ENCODE data around the gene TMSB10. TPM values are rescaled to one million over a fixed set of nuclear protein-coding genes. Genes with fewer than 3 reads are reported as not detected.
A peak's percentile ranks its signal among the peaks of the same experiment; 100 is the strongest.

Gene TMSB10
- total and polyA plus RNA-seq, 7 experiments from 2014 or later, result 1,492 to 8,256 (median 1,692) TPM

- CTCF ChIA-PET, result interaction anchor here (1.1 to 2.5 kb wide), 7 partner anchors 10 to 333 kb away, joined by 3 to 16 read pairs (median 6); no protein-coding TSS in a partner anchor
These were observed 46.5 kb upstream of the TMSB10 start for GRCh38 chr2:84858937-84859336.

DNA sequence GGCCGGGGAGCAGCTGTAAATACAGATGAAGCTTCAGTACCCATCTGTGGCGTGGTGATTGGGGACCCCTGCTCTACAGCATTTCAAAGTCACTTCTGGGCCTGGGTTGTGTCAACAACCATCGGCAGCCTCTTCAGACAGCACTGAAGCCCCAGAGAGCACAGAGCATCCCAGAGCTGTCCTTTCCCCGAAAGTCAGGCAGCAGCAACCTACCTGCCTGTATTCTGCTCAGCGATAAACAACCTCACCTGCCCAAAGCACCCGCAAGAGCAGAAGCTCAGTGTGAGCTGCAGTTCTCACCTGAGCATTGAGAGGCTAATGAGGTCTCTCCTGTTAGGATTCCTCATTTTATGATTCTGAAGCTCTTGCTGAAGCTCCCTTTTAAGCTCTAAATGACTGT is 43.9 kb upstream of the TMSB10 start:
- peak overlapping the region; percentile 73 for H3K27ac ChIP-seq (ENCODE audit: low read depth, low read length)

More at GRCh38 chr2:84858937-84859336, 46.5 kb upstream of the TMSB10 start:
- Mint-ChIP-seq H3K36me3 (peaks cover 8 to 61% (median 48%) of the 10 kb centered on the region in 5 donors), H3K9me3 (peaks cover 0 to 8% (median 1%) of the 10 kb centered on the region in 11 donors), H3K27ac (peak overlapping the region; percentile 71 to 99 (median 96)), H3K4me1 (peaks cover 73 to 100% (median 96%) of the 10 kb centered on the region in 7 donors), H3K4me3 (peak overlapping the region; percentile 73 to 89 (median 86)), H3K27me3 (no peaks in the 10 kb centered on the region)
- ATAC-seq, result no peak
- POLR2A ChIA-PET, result interaction anchor here (0.6 to 12.0 kb wide), 7 partner anchors 12 to 209 kb away, joined by 3 to 261 read pairs (median 6); no protein-coding TSS in a partner anchor
- H3K4me1 ChIP-seq (ENCODE audit: control insufficient read depth in 2 of 2, insufficient read depth in 2 of 2, low read length in 2 of 2), result peaks cover 48 to 93% of the 10 kb centered on the region in 2 donors
- H3K4me3 ChIP-seq (ENCODE audit: low read length), result peak overlapping the region; percentile 29
- no peaks in the 10 kb centered on the region for H3K9me3 ChIP-seq (ENCODE audit: control insufficient read depth in 2 of 3, low read length in 3 of 3)
- intact Hi-C loops (cut with micrococcal nuclease), result loop anchor here in 1 of 2 donors (5.0 kb wide), 1 partner anchor 42 kb away; no protein-coding TSS in a partner anchor
- DNase-seq, result peak in 1 of 9 donors; percentile 12
- no peaks in the 10 kb centered on the region for H3K27me3 ChIP-seq (ENCODE audit: control insufficient read depth in 2 of 2, insufficient read depth in 2 of 2, low read length in 2 of 2)
- H3K27ac ChIP-seq (ENCODE audit: low read depth, low read length), result peak overlapping the region; percentile 72
- no peaks in the 10 kb centered on the region for H3K36me3 ChIP-seq (ENCODE audit: control insufficient read depth in 2 of 3, insufficient read depth in 3 of 3, low read length in 3 of 3)

DNA sequence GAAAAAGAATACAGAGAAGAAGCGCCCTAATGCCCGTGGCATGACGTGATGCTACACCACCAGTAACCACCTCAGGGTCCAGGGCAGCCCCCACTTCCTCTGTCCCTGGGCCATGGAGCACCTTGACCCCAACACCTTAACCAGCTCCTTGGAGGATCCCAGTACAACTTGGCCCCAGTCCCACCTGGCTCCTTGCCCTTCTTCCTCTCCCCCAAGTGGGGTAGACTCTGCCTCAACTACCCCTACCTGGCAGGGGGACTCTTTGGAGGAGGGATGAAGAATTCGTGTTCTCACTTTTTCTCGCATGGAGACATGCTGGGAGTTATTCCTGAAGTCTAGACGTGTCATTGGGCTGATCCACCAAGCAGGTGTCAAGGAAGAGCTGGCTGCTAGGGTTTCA is 43.5 kb upstream of the TMSB10 start:
- Mint-ChIP-seq H3K9me3 (peaks cover 0 to 5% (median 0%) of the 10 kb centered on the region in 11 donors), H3K27me3 (no peaks in the 10 kb centered on the region), H3K4me1 (peaks cover 73 to 100% (median 96%) of the 10 kb centered on the region in 7 donors), H3K27ac (peak overlapping the region; percentile 54 to 99 (median 97)), H3K4me3 (peak overlapping the region; percentile 33 to 89 (median 81)), H3K36me3 (peaks cover 4 to 44% (median 40%) of the 10 kb centered on the region in 5 donors)
- ChIA-PET CTCF (interaction anchor here (0.6 to 4.2 kb wide), 15 partner anchors 12 to 371 kb away, joined by 3 to 22 read pairs (median 5); no protein-coding TSS in a partner anchor), POLR2A (interaction anchor here (0.6 to 12.0 kb wide), 22 partner anchors 10 to 364 kb away, joined by 3 to 261 read pairs (median 4); partner anchors contain the start of genes TMSB10 and TRABD2A)
- Histone ChIP-seq H3K4me1 (ENCODE audit: control insufficient read depth in 2 of 2, insufficient read depth in 2 of 2, low read length in 2 of 2) (peaks cover 39 to 93% of the 10 kb centered on the region in 2 donors), H3K27ac (ENCODE audit: low read depth, low read length) (peak overlapping the region; percentile 73), H3K9me3 (ENCODE audit: control insufficient read depth in 2 of 3, low read length in 3 of 3) (no peaks in the 10 kb centered on the region), H3K4me3 (ENCODE audit: low read length) (no peak overlapping the region), H3K27me3 (ENCODE audit: control insufficient read depth in 2 of 2, insufficient read depth in 2 of 2, low read length in 2 of 2) (no peaks in the 10 kb centered on the region), H3K36me3 (ENCODE audit: control insufficient read depth in 2 of 3, insufficient read depth in 3 of 3, low read length in 3 of 3) (peaks cover 0 to 7% (median 6%) of the 10 kb centered on the region in 3 experiments)
- ATAC-seq (no peak), DNase-seq (no peak)
- intact Hi-C loops (cut with micrococcal nuclease), result loop anchor here in 1 of 2 donors (5.0 kb wide), 1 partner anchor 150 kb away; no protein-coding TSS in a partner anchor

More for the DNA sequence above, 43.9 kb upstream of the TMSB10 start:
- Mint-ChIP-seq H3K4me3 (peak overlapping the region; percentile 22 to 89 (median 81)), H3K27me3 (no peaks in the 10 kb centered on the region), H3K4me1 (peaks cover 75 to 100% (median 96%) of the 10 kb centered on the region in 7 donors), H3K27ac (peak overlapping the region; percentile 54 to 99 (median 97)), H3K9me3 (peaks cover 0 to 5% (median 0%) of the 10 kb centered on the region in 11 donors), H3K36me3 (peaks cover 7 to 47% (median 43%) of the 10 kb centered on the region in 5 donors)
- ATAC-seq (peak; percentile 17), DNase-seq (peak in 1 of 9 donors; percentile 28)
- no peak overlapping the region for H3K4me3 ChIP-seq (ENCODE audit: low read length)
- peaks cover 0 to 7% (median 6%) of the 10 kb centered on the region in 3 experiments for H3K36me3 ChIP-seq (ENCODE audit: control insufficient read depth in 2 of 3, insufficient read depth in 3 of 3, low read length in 3 of 3)
- intact Hi-C loops (cut with micrococcal nuclease), result loop anchor here (1.0 to 5.0 kb wide), 3 partner anchors 15 to 151 kb away; no protein-coding TSS in a partner anchor
- POLR2A ChIA-PET, result interaction anchor here (0.7 to 12.0 kb wide), 21 partner anchors 11 to 363 kb away, joined by 3 to 261 read pairs (median 5); partner anchors contain the start of genes TMSB10 and TRABD2A
- no peaks in the 10 kb centered on the region for H3K9me3 ChIP-seq (ENCODE audit: control insufficient read depth in 2 of 3, low read length in 3 of 3)
- CTCF ChIA-PET, result interaction anchor here (0.7 to 4.2 kb wide), 10 partner anchors 11 to 370 kb away, joined by 3 to 22 read pairs (median 5); no protein-coding TSS in a partner anchor
- peaks cover 44 to 93% of the 10 kb centered on the region in 2 donors for H3K4me1 ChIP-seq (ENCODE audit: control insufficient read depth in 2 of 2, insufficient read depth in 2 of 2, low read length in 2 of 2)
- H3K27me3 ChIP-seq (ENCODE audit: control insufficient read depth in 2 of 2, insufficient read depth in 2 of 2, low read length in 2 of 2), result no peaks in the 10 kb centered on the region

DNA sequence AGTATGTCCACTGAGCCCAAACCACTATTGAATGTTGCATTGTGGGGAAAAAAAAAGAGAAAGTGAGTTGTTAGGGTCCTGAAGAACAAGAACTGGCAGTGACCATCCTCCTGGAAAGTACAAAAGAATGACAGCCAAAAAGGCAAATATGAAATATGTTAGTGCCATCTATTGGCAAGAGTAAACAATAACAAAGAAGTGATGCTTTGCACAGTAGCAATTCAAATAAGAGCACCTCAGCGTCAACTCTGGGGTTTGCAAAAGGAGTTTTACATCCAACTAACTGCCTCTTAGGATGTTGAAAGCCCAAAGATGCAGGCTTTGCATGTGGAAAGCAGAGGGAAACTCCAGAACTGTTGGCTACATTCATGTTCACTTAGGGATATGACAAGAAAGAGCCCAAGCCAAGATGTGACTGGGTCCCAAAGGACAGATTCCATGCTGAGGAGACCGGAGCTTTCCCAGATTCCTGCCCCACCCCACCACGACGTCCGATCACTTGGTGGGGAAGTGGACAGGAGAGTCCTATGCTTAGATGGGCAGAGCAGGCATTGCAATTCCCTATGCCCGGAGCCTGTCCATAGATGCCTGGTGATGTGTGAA is 40.2 kb upstream of the TMSB10 start:
- CTCF ChIA-PET, result interaction anchor here (0.6 to 4.2 kb wide), 13 partner anchors 13 to 368 kb away, joined by 3 to 20 read pairs (median 4); no protein-coding TSS in a partner anchor
- Mint-ChIP-seq H3K27ac (peak overlapping the region; percentile 70 to 99 (median 96)), H3K27me3 (no peaks in the 10 kb centered on the region), H3K4me1 (peaks cover 51 to 97% (median 91%) of the 10 kb centered on the region in 7 donors), H3K9me3 (peaks cover 0 to 9% (median 2%) of the 10 kb centered on the region in 11 donors), H3K4me3 (peak overlapping the region; percentile 32 to 89 (median 74)), H3K36me3 (peaks cover 5 to 46% (median 37%) of the 10 kb centered on the region in 5 donors)
- intact Hi-C loops (cut with micrococcal nuclease), result loop anchor here (1.0 to 5.0 kb wide), 12 partner anchors 16 to 370 kb away; partner anchors contain the start of genes DNAH6 (in 1 of the 2) and TRABD2A (in 1 of the 2)
- no peaks in the 10 kb centered on the region for H3K9me3 ChIP-seq (ENCODE audit: control insufficient read depth in 2 of 3, low read length in 3 of 3)
- DNase-seq (peak in 5 of 9 donors; percentile 43 to 67 (median 53)), ATAC-seq (peak; percentile 72)
- peaks cover 12 to 74% of the 10 kb centered on the region in 2 donors for H3K4me1 ChIP-seq (ENCODE audit: control insufficient read depth in 2 of 2, insufficient read depth in 2 of 2, low read length in 2 of 2)
- H3K4me3 ChIP-seq (ENCODE audit: low read length), result no peak overlapping the region
- H3K27me3 ChIP-seq (ENCODE audit: control insufficient read depth in 2 of 2, insufficient read depth in 2 of 2, low read length in 2 of 2), result no peaks in the 10 kb centered on the region
- H3K36me3 ChIP-seq (ENCODE audit: control insufficient read depth in 2 of 3, insufficient read depth in 3 of 3, low read length in 3 of 3), result peaks cover 0 to 19% (median 6%) of the 10 kb centered on the region in 3 experiments
- POLR2A ChIA-PET, result interaction anchor here (0.9 to 12.0 kb wide), 8 partner anchors 15 to 368 kb away, joined by 3 to 261 read pairs (median 6); partner anchors contain the start of gene TRABD2A
- peak overlapping the region; percentile 73 for H3K27ac ChIP-seq (ENCODE audit: low read depth, low read length)

DNA sequence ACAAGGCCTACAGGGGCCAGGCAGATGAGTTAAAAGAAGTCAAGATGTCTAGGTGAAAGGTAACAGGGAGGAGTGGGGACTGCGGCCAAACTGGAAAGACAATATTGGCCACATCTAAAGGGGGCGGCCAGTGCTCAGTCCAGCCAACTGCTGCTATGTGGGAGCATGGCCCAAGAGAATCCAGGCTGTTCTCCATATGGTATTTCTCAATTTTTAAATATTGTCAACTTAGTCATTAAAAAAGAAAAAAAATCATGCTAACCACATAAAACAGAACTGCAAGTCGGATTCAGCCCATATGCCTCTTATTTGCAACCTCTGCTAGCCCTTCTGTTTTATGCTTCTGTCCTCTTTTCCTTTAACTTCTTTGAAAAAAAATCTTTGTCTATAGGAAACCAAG is 39.3 kb upstream of the TMSB10 start:
- peak overlapping the region; percentile 73 for H3K27ac ChIP-seq (ENCODE audit: low read depth, low read length)
- H3K4me3 Mint-ChIP-seq, result peak overlapping the region in 9 of 10 donors; percentile 59 to 89 (median 72)
- no peaks in the 10 kb centered on the region for H3K27me3 Mint-ChIP-seq
- H3K36me3 ChIP-seq (ENCODE audit: control insufficient read depth in 2 of 3, insufficient read depth in 3 of 3, low read length in 3 of 3), result peaks cover 0 to 24% (median 6%) of the 10 kb centered on the region in 3 experiments
- H3K9me3 Mint-ChIP-seq, result peaks cover 0 to 9% (median 2%) of the 10 kb centered on the region in 11 donors
- ChIA-PET POLR2A (interaction anchor here (1.1 to 12.0 kb wide), 5 partner anchors 14 to 125 kb away, joined by 4 to 261 read pairs (median 9); partner anchors contain the start of gene TRABD2A), CTCF (interaction anchor here (1.4 to 2.3 kb wide), 6 partner anchors 12 to 340 kb away, joined by 3 to 10 read pairs (median 7); no protein-coding TSS in a partner anchor)
- no peak for DNase-seq
- H3K4me3 ChIP-seq (ENCODE audit: low read length), result no peak overlapping the region
- H3K36me3 Mint-ChIP-seq, result peaks cover 9 to 49% (median 37%) of the 10 kb centered on the region in 5 donors
- H3K4me1 Mint-ChIP-seq, result peaks cover 51 to 97% (median 91%) of the 10 kb centered on the region in 7 donors
- H3K4me1 ChIP-seq (ENCODE audit: control insufficient read depth in 2 of 2, insufficient read depth in 2 of 2, low read length in 2 of 2), result peaks cover 11 to 75% of the 10 kb centered on the region in 2 donors
- no peaks in the 10 kb centered on the region for H3K27me3 ChIP-seq (ENCODE audit: control insufficient read depth in 2 of 2, insufficient read depth in 2 of 2, low read length in 2 of 2)
- H3K9me3 ChIP-seq (ENCODE audit: control insufficient read depth in 2 of 3, low read length in 3 of 3), result no peaks in the 10 kb centered on the region
- intact Hi-C loops (cut with micrococcal nuclease), result loop anchor here in 1 of 2 donors (5.0 kb wide), 1 partner anchor 349 kb away; the partner anchor contains the start of gene DNAH6
- peak overlapping the region in 8 of 9 donors; percentile 71 to 99 (median 96) for H3K27ac Mint-ChIP-seq
- no peak for ATAC-seq
